SK-N-SH treated with all-trans-retinoic acid at 6 μM for 48 hours (cell line): Measurements from ENCODE around the gene CEND1.

Experiments used
- ATAC-seq: fragments of 200-7000 bp; cut with Tn5 transposase; 3 replicates; pipeline ENCODE4 v1.9.1; 2020; ENCODE audit warnings: mild to moderate bottlenecking, moderate library complexity
- BACH2 ChIP-seq: fragments of 250-450 bp; sonication (Bioruptor Pico); IDR thresholded peaks from 2 replicates; pipeline ENCODE4 v1.9.0; 2021; ENCODE audit warnings: mild to moderate bottlenecking, borderline replicate concordance
- CREB5 ChIP-seq: fragments of 250-450 bp; sonication (Bioruptor Pico); IDR thresholded peaks from 2 replicates; pipeline ENCODE4 v1.5.1; 2020; ENCODE audit warnings: low read depth, mild to moderate bottlenecking, moderate library complexity
- ESRRG ChIP-seq: fragments of 250-450 bp; sonication (Bioruptor Pico); IDR thresholded peaks from 2 replicates; pipeline ENCODE4 v1.6.1; 2021; ENCODE audit warnings: mild to moderate bottlenecking
- GLIS3 ChIP-seq: fragments of 250-450 bp; sonication (Bioruptor Pico); IDR thresholded peaks from 2 replicates; pipeline ENCODE4 v1.5.0; 2020; ENCODE audit warnings: mild to moderate bottlenecking, moderate library complexity
- PATZ1 ChIP-seq: fragments of 250-450 bp; sonication (Bioruptor Pico); IDR thresholded peaks from 2 replicates; pipeline ENCODE4 v1.8.0; 2020; ENCODE audit warnings: mild to moderate bottlenecking, moderate library complexity, borderline replicate concordance
- POU6F1 ChIP-seq: fragments of 250-450 bp; sonication (Bioruptor Pico); IDR thresholded peaks from 2 replicates; pipeline ENCODE4 v1.8.0; 2021; ENCODE audit warnings: low read depth, mild to moderate bottlenecking, moderate library complexity, borderline replicate concordance
- PPARA ChIP-seq: fragments of 250-450 bp; sonication (Bioruptor Pico); IDR thresholded peaks from 2 replicates; pipeline ENCODE4 v1.5.0; 2020; ENCODE audit warnings: mild to moderate bottlenecking, borderline replicate concordance
- RARB ChIP-seq: fragments of 250-450 bp; sonication (Bioruptor Pico); IDR thresholded peaks from 2 replicates; pipeline ENCODE4 v1.8.0; 2021; ENCODE audit warnings: mild to moderate bottlenecking, moderate library complexity
- TOX ChIP-seq: fragments of 250-450 bp; sonication (Bioruptor Pico); IDR thresholded peaks from 2 replicates; pipeline ENCODE4 v1.8.0; 2021; ENCODE audit warnings: mild to moderate bottlenecking, moderate library complexity, borderline replicate concordance
- TSHZ2 ChIP-seq: fragments of 250-450 bp; sonication (Bioruptor Pico); IDR thresholded peaks from 2 replicates; pipeline ENCODE4 v1.5.0; 2020; ENCODE audit warnings: mild to moderate bottlenecking, moderate library complexity
- ZC3H10 ChIP-seq: fragments of 250-450 bp; sonication (Bioruptor Pico); IDR thresholded peaks from 2 replicates; pipeline ENCODE4 v1.5.1; 2021; ENCODE audit warnings: mild to moderate bottlenecking, moderate library complexity
- ZFP3 ChIP-seq: fragments of 250-450 bp; sonication (Bioruptor Pico); IDR thresholded peaks from 2 replicates; pipeline ENCODE4 v1.5.0; 2020; ENCODE audit warnings: mild to moderate bottlenecking, moderate library complexity
- ZFP30 ChIP-seq: fragments of 450-650 bp; formaldehyde crosslinking; IDR thresholded peaks from 2 replicates; pipeline ENCODE4 v1.5.0; 2022; ENCODE audit warnings: mild to moderate bottlenecking, moderate library complexity
- ZNF565 ChIP-seq: fragments of 450-650 bp; formaldehyde crosslinking; conservative IDR thresholded peaks from 2 replicates; pipeline ENCODE4 v1.5.0; 2020; ENCODE audit warnings: low read depth, mild to moderate bottlenecking, moderate library complexity
- ZNF70 ChIP-seq: fragments of 450-650 bp; formaldehyde crosslinking; IDR thresholded peaks from 2 replicates; pipeline ENCODE4 v1.5.0; 2020; ENCODE audit warnings: mild to moderate bottlenecking, moderate library complexity
- ZNF8 ChIP-seq: fragments of 450-650 bp; formaldehyde crosslinking; IDR thresholded peaks from 2 replicates; pipeline ENCODE4 v1.5.0; 2020; ENCODE audit warnings: mild to moderate bottlenecking, moderate library complexity

Gene CEND1

GRCh38 chr11:791658-792534, 2.0 kb upstream of the CEND1 start:
- TF ChIP-seq POU6F1 (CRISPR knock-in tag), result no peak
- TF ChIP-seq ZC3H10, result no peak
- TF ChIP-seq PPARA (CRISPR knock-in tag), result no peak
- no peak for TF ChIP-seq ZNF8 (CRISPR knock-in tag)
- no peak for TF ChIP-seq TOX (CRISPR knock-in tag)
- TF ChIP-seq ZFP30 (CRISPR knock-in tag), result no peak
- TF ChIP-seq ZNF70 (CRISPR knock-in tag), result no peak
- no peak for TF ChIP-seq PATZ1 (CRISPR knock-in tag)
- no peak for TF ChIP-seq ZNF565 (CRISPR knock-in tag)
- TF ChIP-seq RARB (CRISPR knock-in tag), result no peak
- no peak for ATAC-seq

- TF ChIP-seq BACH2 (CRISPR knock-in tag) (no peak), PPARA (CRISPR knock-in tag) (no peak), TOX (CRISPR knock-in tag) (no peak), CREB5 (CRISPR knock-in tag) (no peak), RARB (CRISPR knock-in tag) (no peak), GLIS3 (CRISPR knock-in tag) (no peak), ESRRG (CRISPR knock-in tag) (no peak), ZNF70 (CRISPR knock-in tag) (no peak), PATZ1 (CRISPR knock-in tag) (no peak), ZFP3 (CRISPR knock-in tag) (no peak), TSHZ2 (no peak)
- TF ChIP-seq, all 23 proteins: peak for 0
- peak; percentile 58 for ATAC-seq
Measured at GRCh38 chr11:790721-791564, 1.1 kb upstream of the CEND1 start.
